Upper lobe of left lung (tissue), 4 donors: ENCODE results near the gene CTCF.

Source experiments
- EP300 ChIP-seq, 4 donors: sonication (generic); formaldehyde crosslinking; IDR thresholded peaks; one replicate each; pipeline ENCODE4 v1.5.1; 2017; ENCODE audit warnings: antibody characterized with exemption in 4 of 4, control low read depth in 2 of 4
- POLR2A ChIP-seq, 4 donors: fragments of 450-650 bp; IDR thresholded peaks; one replicate each; pipeline ENCODE4 v1.5.1; 2016 to 2017; ENCODE audit warnings: antibody characterized with exemption in 4 of 4, mild to moderate bottlenecking in 2 of 4
- TF ChIP-seq, protein P1 (sequence below), 6 experiments: fragments of 450-650 bp in 4 of 6; fragments of 200-600 bp in 2 of 6; sonication (generic) in 2 of 6; IDR thresholded peaks; one replicate each; pipeline ENCODE4 v1.5.1; 2016 to 2019; ENCODE audit warnings: antibody characterized with exemption in 6 of 6

GRCh38 chr16:67632415-67633172 lies 70.3 kb downstream of the CTCF start:
- TF ChIP-seq, protein P1, sequence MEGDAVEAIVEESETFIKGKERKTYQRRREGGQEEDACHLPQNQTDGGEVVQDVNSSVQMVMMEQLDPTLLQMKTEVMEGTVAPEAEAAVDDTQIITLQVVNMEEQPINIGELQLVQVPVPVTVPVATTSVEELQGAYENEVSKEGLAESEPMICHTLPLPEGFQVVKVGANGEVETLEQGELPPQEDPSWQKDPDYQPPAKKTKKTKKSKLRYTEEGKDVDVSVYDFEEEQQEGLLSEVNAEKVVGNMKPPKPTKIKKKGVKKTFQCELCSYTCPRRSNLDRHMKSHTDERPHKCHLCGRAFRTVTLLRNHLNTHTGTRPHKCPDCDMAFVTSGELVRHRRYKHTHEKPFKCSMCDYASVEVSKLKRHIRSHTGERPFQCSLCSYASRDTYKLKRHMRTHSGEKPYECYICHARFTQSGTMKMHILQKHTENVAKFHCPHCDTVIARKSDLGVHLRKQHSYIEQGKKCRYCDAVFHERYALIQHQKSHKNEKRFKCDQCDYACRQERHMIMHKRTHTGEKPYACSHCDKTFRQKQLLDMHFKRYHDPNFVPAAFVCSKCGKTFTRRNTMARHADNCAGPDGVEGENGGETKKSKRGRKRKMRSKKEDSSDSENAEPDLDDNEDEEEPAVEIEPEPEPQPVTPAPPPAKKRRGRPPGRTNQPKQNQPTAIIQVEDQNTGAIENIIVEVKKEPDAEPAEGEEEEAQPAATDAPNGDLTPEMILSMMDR (IDR thresholded peaks at IDR 0.05) = no peak
- TF ChIP-seq POLR2A (IDR thresholded peaks at IDR 0.05) (no peak), EP300 (IDR thresholded peaks at IDR 0.05) (no peak)
